Esophagus muscularis mucosa (tissue), 4 donors: ENCODE measurements around the gene TRPM8. TPM values are rescaled to one million over a fixed set of nuclear protein-coding genes. Genes with fewer than 3 reads are reported as not detected.

Experiments
- DNase-seq: peaks from one replicate; pipeline ENCODE4 v3.0.0-alpha.2; 2017; ENCODE audit errors: extremely low spot score
- H3K27ac ChIP-seq, 4 donors: fragments of 200-600 bp; sonication (generic); replicated peaks in 1 of 4; 1 replicate in 3 of 4; 2 replicates in 1 of 4; pipeline ENCODE4 v1.5.1; 2016 to 2019; ENCODE audit warnings: mild to moderate bottlenecking in 1 of 4
- H3K27me3 ChIP-seq, 4 donors: fragments of 200-600 bp; sonication (generic); one replicate each; pipeline versions ENCODE4 v1.5.1 to v1.6.0; 2016 to 2019
- H3K36me3 ChIP-seq, 4 donors: fragments of 200-600 bp; sonication (generic); one replicate each; pipeline ENCODE4 v1.5.1; 2016 to 2019
- H3K4me1 ChIP-seq, 4 donors: fragments of 200-600 bp; sonication (generic); one replicate each; pipeline ENCODE4 v1.5.1; 2016 to 2019
- H3K4me3 ChIP-seq, 4 donors: fragments of 200-600 bp; sonication (generic); 1 replicate in 2 of 4; 2 replicates in 2 of 4; pipeline ENCODE4 v1.5.1; 2016 to 2019; ENCODE audit warnings: mild to moderate bottlenecking in 4 of 4, moderate library complexity in 1 of 4
- H3K9me3 ChIP-seq, 4 donors: fragments of 200-600 bp; sonication (generic); 1 replicate in 3 of 4; 2 replicates in 1 of 4; pipeline ENCODE4 v1.5.1; 2016 to 2019
- CTCF ChIP-seq, 3 experiments: fragments of 200-600 bp in 2 of 3; fragments of 450-650 bp in 1 of 3; sonication (generic) in 2 of 3; IDR thresholded peaks; one replicate each; pipeline ENCODE4 v1.5.1; 2017 to 2019; ENCODE audit warnings: antibody characterized with exemption in 3 of 3, mild to moderate bottlenecking in 2 of 3, moderate library complexity in 1 of 3
- EP300 ChIP-seq: sonication (generic); formaldehyde crosslinking; IDR thresholded peaks from one replicate; pipeline ENCODE4 v1.6.1; 2017; ENCODE audit warnings: antibody characterized with exemption
- POLR2A ChIP-seq: fragments of 450-650 bp; IDR thresholded peaks from one replicate; pipeline ENCODE4 v1.6.1; 2017; ENCODE audit warnings: antibody characterized with exemption, moderate library complexity, mild to moderate bottlenecking, low read depth
- POLR2AphosphoS5 ChIP-seq, 2 donors: sonication (generic); formaldehyde crosslinking; IDR thresholded peaks; one replicate each; pipeline ENCODE4 v1.6.1; 2017; ENCODE audit warnings: antibody characterized with exemption in 2 of 2
- WGBS: methylation state at CpG from one replicate; pipeline ENCODE4 v1.1.5; 2018; 5-methylcytosine and 5-hydroxymethylcytosine counted together
- intact Hi-C: fragments of 100-400 bp; cut with DNase I; formaldehyde crosslinking; loops from one replicate; pipeline ENCODE4 v1.15.1; 2023
- total RNA-seq, 4 donors: library from RNA; depleted of rRNA; stranded (reverse); fragments of >200 nt; gene quantifications; one replicate each; pipeline versions ENCODE4 v1.1.0 to v1.2.1, GENCODE V29; 2016

The TRPM8 gene
- total RNA-seq, 4 donors from 2014 or later = not detected

- TF ChIP-seq POLR2A = no peak
- TF ChIP-seq CTCF (IDR thresholded peaks at IDR 0.05) = no peak
- TF ChIP-seq POLR2AphosphoS5 (IDR thresholded peaks at IDR 0.05) = no peak
- no peak for TF ChIP-seq EP300
- Histone ChIP-seq H3K4me1 (no peaks in the 10 kb centered on the region), H3K27ac (no peak overlapping the region), H3K27me3 (peaks cover 0 to 46% (median 5%) of the 10 kb centered on the region in 4 donors), H3K36me3 (no peaks in the 10 kb centered on the region), H3K9me3 (no peaks in the 10 kb centered on the region), H3K4me3 (no peak overlapping the region)
- DNase-seq = no peak
- intact Hi-C loops = no loop called here
- WGBS = 60% methylated on average over 4 of the region's 4 CpGs
These were observed 9.6 kb downstream of the TRPM8 start for GRCh38 chr2:233926806-233927205.

- H3K4me3 ChIP-seq = no peak overlapping the region
- TF ChIP-seq POLR2A (no peak), CTCF (IDR thresholded peaks at IDR 0.05) (peak in 1 of 3 experiments; percentile 4), POLR2AphosphoS5 (IDR thresholded peaks at IDR 0.05) (no peak), EP300 (no peak)
- no peaks in the 10 kb centered on the region for H3K36me3 ChIP-seq
- DNase-seq = no peak
- 20% methylated on average over 7 of the region's 7 CpGs for WGBS
- no peaks in the 10 kb centered on the region for H3K4me1 ChIP-seq
- intact Hi-C loops = no loop called here
- H3K27me3 ChIP-seq = peaks cover 0 to 58% (median 5%) of the 10 kb centered on the region in 4 donors
- no peaks in the 10 kb centered on the region for H3K9me3 ChIP-seq
- H3K27ac ChIP-seq = no peak overlapping the region
These were observed 11.6 kb downstream of the TRPM8 start for GRCh38 chr2:233928594-233929351.

- H3K9me3 ChIP-seq = no peaks in the 10 kb centered on the region
- TF ChIP-seq POLR2A (no peak), POLR2AphosphoS5 (IDR thresholded peaks at IDR 0.05) (no peak), CTCF (IDR thresholded peaks at IDR 0.05) (no peak), EP300 (no peak)
- H3K4me1 ChIP-seq = no peaks in the 10 kb centered on the region
- intact Hi-C loops = no loop called here
- 29% methylated on average over 4 of the region's 4 CpGs for WGBS
- H3K27ac ChIP-seq = no peak overlapping the region
- peaks cover 0 to 53% (median 5%) of the 10 kb centered on the region in 4 donors for H3K27me3 ChIP-seq
- H3K36me3 ChIP-seq = no peaks in the 10 kb centered on the region
- no peak overlapping the region for H3K4me3 ChIP-seq
- DNase-seq = no peak
These were observed 12.3 kb downstream of the TRPM8 start for GRCh38 chr2:233929352-233930022.

- Histone ChIP-seq H3K9me3 (no peaks in the 10 kb centered on the region), H3K4me3 (no peak overlapping the region), H3K36me3 (no peaks in the 10 kb centered on the region), H3K27ac (no peak overlapping the region), H3K27me3 (peaks cover 0 to 50% (median 9%) of the 10 kb centered on the region in 4 donors), H3K4me1 (peaks cover 0 to 7% (median 3%) of the 10 kb centered on the region in 4 donors)
- no peak for DNase-seq
- intact Hi-C loops = no loop called here
- TF ChIP-seq POLR2A (no peak), POLR2AphosphoS5 (IDR thresholded peaks at IDR 0.05) (no peak), EP300 (no peak), CTCF (IDR thresholded peaks at IDR 0.05) (no peak)
- WGBS = 88% methylated on average over 1 of the region's 1 CpG
These were observed 17.4 kb downstream of the TRPM8 start for GRCh38 chr2:233934524-233934923.
